HepG2 (cell line): ENCODE results near the gene CD6.

Experiments used
- RARA ChIP-seq: IDR thresholded peaks from 2 replicates; pipeline ENCODE4 v1.6.1; 2016; ENCODE audit warnings: missing genetic modification reagents, missing compliant biosample characterization
- SMAD9 ChIP-seq: sonication (generic); formaldehyde crosslinking; IDR thresholded peaks from 2 replicates; pipeline ENCODE4 v1.5.1; 2020; ENCODE audit warnings: mild to moderate bottlenecking, missing genetic modification reagents

DNA sequence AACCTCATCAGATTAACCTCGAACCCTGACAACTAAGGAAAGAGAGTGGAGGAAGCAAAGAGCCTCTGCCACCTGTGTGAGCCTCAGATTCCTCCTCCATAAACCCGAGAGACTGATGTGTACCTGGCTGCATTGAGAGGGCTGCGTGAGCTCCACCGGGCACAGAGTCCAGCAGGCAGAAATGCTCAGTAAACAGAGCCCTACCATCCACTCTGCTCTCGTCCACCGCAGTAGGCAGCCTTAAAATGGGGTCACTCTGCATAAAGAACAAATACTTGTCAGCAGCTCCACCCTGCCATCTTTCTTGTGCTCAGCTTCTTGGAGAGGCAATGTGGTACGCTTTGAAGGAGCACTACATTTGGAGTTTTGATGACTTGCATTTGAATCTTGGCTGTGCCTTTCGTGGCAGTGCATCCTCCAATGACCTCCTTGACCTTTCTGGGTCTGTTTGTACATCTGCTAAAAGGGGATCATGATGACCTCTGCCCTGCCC is 87.8 kb downstream of the CD6 start:
- TF ChIP-seq SMAD9 (CRISPR knock-in tag), result no peak
- TF ChIP-seq RARA (CRISPR knock-in tag), result no peak
